Activated CD8-positive, alpha-beta T cell treated with anti-CD3 and anti-CD28 coated beads for 36 hours (primary cell): ENCODE results near the gene MEGF11. TPM values are rescaled to one million over a fixed set of nuclear protein-coding genes. Genes with fewer than 3 reads are reported as not detected.

Source experiments
- ATAC-seq: fragments of 200-7000 bp; cut with Tn5 transposase; one replicate; pipeline ENCODE4 v1.10.0; 2021; ENCODE audit warnings: mild to moderate bottlenecking, moderate library complexity
- CTCF ChIA-PET: fragments of 350-600 bp; sonication (Branson Sonifier 250); formaldehyde crosslinking; loops from one replicate; lab custom pipeline; 2021; ENCODE audit warnings: antibody characterized with exemption; lab: Charles Lee
- POLR2A ChIA-PET: fragments of 350-600 bp; sonication (Branson Sonifier 250); formaldehyde crosslinking; loops from one replicate; lab custom pipeline; 2021; ENCODE audit warnings: antibody characterized with exemption; lab: Charles Lee
- DNase-seq: peaks from one replicate; pipeline ENCODE4 v3.0.0-alpha.2; 2020
- H3K27ac Mint-ChIP-seq: one replicate; pipeline ENCODE4 v1.8.0; 2021; ENCODE audit warnings: mild to moderate bottlenecking, mixed read lengths
- H3K27me3 Mint-ChIP-seq: one replicate; pipeline ENCODE4 v1.8.0; 2021; ENCODE audit warnings: mixed read lengths
- H3K36me3 Mint-ChIP-seq: one replicate; pipeline ENCODE4 v1.8.0; 2021; ENCODE audit warnings: low read depth, mixed read lengths
- H3K4me1 Mint-ChIP-seq: one replicate; pipeline ENCODE4 v1.8.0; 2021; ENCODE audit warnings: low read depth, mixed read lengths
- H3K4me3 Mint-ChIP-seq: one replicate; pipeline ENCODE4 v1.8.0; 2021; ENCODE audit warnings: mild to moderate bottlenecking, moderate library complexity, mixed read lengths
- H3K9me3 Mint-ChIP-seq: one replicate; pipeline ENCODE4 v1.8.0; 2021; ENCODE audit warnings: mixed read lengths
- intact Hi-C: fragments of 100-400 bp; cut with micrococcal nuclease; formaldehyde crosslinking; loops from one replicate; pipeline ENCODE4 v1.10.0; 2022
- total RNA-seq, 2 experiments: library from RNA; stranded (reverse); gene quantifications; one replicate each; pipeline ENCODE4 v1.2.3, GENCODE V29; 2021
- TF ChIP-seq, protein P1 (sequence below): fragments of 200-600 bp; IDR thresholded peaks from one replicate; pipeline ENCODE4 v1.8.0; 2022; ENCODE audit warnings: antibody characterized with exemption, mild to moderate bottlenecking

MEGF11 gene
- total RNA-seq, 2 experiments from 2014 or later: not detected

GRCh38 chr15:66186049-66186825, 67.3 kb downstream of the MEGF11 start:
- CTCF ChIA-PET: interaction anchor here (1.0 kb wide), 1 partner anchor 8 kb away, joined by 3 read pairs; no protein-coding TSS in a partner anchor
- POLR2A ChIA-PET: no interaction called here
- H3K36me3 Mint-ChIP-seq: no peaks in the 10 kb centered on the region

DNA sequence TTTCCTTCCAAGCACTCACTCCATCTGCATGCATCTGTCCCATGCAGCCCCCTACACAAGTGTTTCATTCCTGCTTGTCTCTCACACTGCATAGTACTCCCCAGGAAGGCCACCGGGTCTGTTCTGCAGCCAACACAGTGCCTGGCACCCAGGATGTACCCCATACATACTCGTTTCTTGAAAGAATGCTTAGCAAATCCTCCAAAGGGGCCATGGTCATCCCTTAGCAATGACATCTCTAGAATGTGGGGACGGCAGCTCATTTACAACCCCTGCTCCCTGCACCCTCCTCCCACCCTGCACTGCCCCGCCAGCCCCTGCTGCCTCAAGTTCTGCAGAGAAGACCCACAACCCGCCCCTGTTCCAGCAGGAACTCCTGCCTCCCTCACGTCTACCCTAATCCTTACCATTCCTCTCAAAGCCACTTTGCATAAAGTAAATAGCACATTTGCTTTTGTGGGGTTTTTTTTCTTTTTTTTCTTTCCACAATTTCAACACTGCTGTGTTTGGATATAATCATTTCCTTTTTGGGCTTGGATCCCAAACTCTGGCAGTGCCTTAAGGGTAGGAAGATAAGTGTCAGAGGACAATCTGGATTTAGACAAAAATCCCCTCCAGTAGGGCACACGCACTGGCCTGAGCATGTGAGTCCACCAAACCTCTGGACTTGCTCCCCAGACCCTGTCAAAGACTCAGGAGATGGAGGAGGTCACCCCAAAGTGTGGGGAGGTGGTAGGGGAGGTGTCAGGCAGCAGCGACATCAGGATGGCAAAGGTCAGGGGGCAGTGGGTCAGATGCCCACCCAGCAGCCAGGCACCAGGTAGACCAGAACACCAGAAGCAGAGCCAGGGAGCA, 68.4 kb downstream of the MEGF11 start:
- no peaks in the 10 kb centered on the region for H3K36me3 Mint-ChIP-seq
- H3K27me3 Mint-ChIP-seq: peaks cover 21% of the 10 kb centered on the region
- ChIA-PET POLR2A (no interaction called here), CTCF (no interaction called here)
- no peaks in the 10 kb centered on the region for H3K4me1 Mint-ChIP-seq
- intact Hi-C loops: no loop called here
- H3K27ac Mint-ChIP-seq: no peak overlapping the region
- H3K4me3 Mint-ChIP-seq: no peak overlapping the region
- TF ChIP-seq, protein P1, sequence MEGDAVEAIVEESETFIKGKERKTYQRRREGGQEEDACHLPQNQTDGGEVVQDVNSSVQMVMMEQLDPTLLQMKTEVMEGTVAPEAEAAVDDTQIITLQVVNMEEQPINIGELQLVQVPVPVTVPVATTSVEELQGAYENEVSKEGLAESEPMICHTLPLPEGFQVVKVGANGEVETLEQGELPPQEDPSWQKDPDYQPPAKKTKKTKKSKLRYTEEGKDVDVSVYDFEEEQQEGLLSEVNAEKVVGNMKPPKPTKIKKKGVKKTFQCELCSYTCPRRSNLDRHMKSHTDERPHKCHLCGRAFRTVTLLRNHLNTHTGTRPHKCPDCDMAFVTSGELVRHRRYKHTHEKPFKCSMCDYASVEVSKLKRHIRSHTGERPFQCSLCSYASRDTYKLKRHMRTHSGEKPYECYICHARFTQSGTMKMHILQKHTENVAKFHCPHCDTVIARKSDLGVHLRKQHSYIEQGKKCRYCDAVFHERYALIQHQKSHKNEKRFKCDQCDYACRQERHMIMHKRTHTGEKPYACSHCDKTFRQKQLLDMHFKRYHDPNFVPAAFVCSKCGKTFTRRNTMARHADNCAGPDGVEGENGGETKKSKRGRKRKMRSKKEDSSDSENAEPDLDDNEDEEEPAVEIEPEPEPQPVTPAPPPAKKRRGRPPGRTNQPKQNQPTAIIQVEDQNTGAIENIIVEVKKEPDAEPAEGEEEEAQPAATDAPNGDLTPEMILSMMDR: no peak
- no peaks in the 10 kb centered on the region for H3K9me3 Mint-ChIP-seq
- DNase-seq (no peak), ATAC-seq (no peak)

More at GRCh38 chr15:66186049-66186825, 67.3 kb downstream of the MEGF11 start:
- DNase-seq: no peak
- peaks cover 21% of the 10 kb centered on the region for H3K27me3 Mint-ChIP-seq
- H3K27ac Mint-ChIP-seq: no peak overlapping the region
- TF ChIP-seq, protein P1: no peak
- no peak for ATAC-seq
- no peak overlapping the region for H3K4me3 Mint-ChIP-seq
- intact Hi-C loops: no loop called here
- no peaks in the 10 kb centered on the region for H3K4me1 Mint-ChIP-seq
- H3K9me3 Mint-ChIP-seq: no peaks in the 10 kb centered on the region

DNA sequence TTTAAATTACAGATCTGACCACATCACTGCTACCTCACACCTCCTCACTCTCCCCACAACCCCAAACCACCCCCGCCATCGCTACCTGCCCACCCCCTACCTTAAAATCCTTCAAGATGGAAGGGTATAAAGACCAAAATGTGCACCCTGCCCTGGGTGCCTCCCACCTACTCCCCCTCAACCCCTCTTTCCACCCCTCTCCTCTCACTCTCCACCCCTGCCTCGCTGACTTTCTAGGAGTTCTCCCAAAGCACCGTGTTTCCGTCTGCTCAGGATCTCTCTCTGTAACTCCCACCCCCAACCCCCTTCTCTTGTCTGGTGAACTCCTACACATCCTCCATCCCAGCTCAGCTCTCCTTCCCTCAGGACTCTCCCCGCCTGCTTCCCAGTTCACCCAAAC, 69.1 kb downstream of the MEGF11 start:
- CTCF ChIA-PET: no interaction called here
- H3K27me3 Mint-ChIP-seq: peaks cover 24% of the 10 kb centered on the region
- intact Hi-C loops: no loop called here

GRCh38 chr15:66180531-66181097, 72.9 kb downstream of the MEGF11 start:
- ChIA-PET CTCF (interaction anchor here (1.1 kb wide), 1 partner anchor 10 kb away, joined by 5 read pairs; no protein-coding TSS in a partner anchor), POLR2A (interaction anchor here (1.4 kb wide), 1 partner anchor 13 kb away, joined by 3 read pairs; no protein-coding TSS in a partner anchor)
- TF ChIP-seq, protein P1: no peak
- ATAC-seq (no peak), DNase-seq (no peak)
- no peaks in the 10 kb centered on the region for H3K4me1 Mint-ChIP-seq
- peaks cover 31% of the 10 kb centered on the region for H3K27me3 Mint-ChIP-seq
- intact Hi-C loops: no loop called here
- no peak overlapping the region for H3K27ac Mint-ChIP-seq
- no peak overlapping the region for H3K4me3 Mint-ChIP-seq
- no peaks in the 10 kb centered on the region for H3K9me3 Mint-ChIP-seq
- H3K36me3 Mint-ChIP-seq: no peaks in the 10 kb centered on the region

More for the DNA sequence above, 69.1 kb downstream of the MEGF11 start:
- H3K36me3 Mint-ChIP-seq: no peaks in the 10 kb centered on the region
- no peaks in the 10 kb centered on the region for H3K4me1 Mint-ChIP-seq
- POLR2A ChIA-PET: no interaction called here
- no peaks in the 10 kb centered on the region for H3K9me3 Mint-ChIP-seq
- no peak for DNase-seq
- TF ChIP-seq, protein P1: no peak
- H3K27ac Mint-ChIP-seq: no peak overlapping the region
- ATAC-seq: no peak
- no peak overlapping the region for H3K4me3 Mint-ChIP-seq
